Vagina (tissue), 2 donors: Measurements from ENCODE around the gene LTBP3.

Experiments used
- CTCF ChIP-seq, 3 experiments: fragments of 450-650 bp in 2 of 3; fragments of 200-600 bp in 1 of 3; sonication (generic) in 1 of 3; IDR thresholded peaks; one replicate each; pipeline ENCODE4 v1.5.1; 2017 to 2019; ENCODE audit warnings: antibody characterized with exemption in 3 of 3, mild to moderate bottlenecking in 2 of 3, moderate library complexity in 2 of 3
- POLR2AphosphoS5 ChIP-seq, 2 donors: sonication (generic); formaldehyde crosslinking; IDR thresholded peaks; one replicate each; pipeline ENCODE4 v1.9.0; 2017; ENCODE audit warnings: antibody characterized with exemption in 2 of 2, mild to moderate bottlenecking in 2 of 2, low read depth in 1 of 2; ENCODE audit not compliant: insufficient read depth in 1 of 2

GRCh38 chr11:65491163-65491465 is 67.0 kb downstream of the LTBP3 start:
- no peak for TF ChIP-seq POLR2AphosphoS5 (IDR thresholded peaks at IDR 0.05; ENCODE audit: insufficient read depth in 1 of 2, low read depth in 1 of 2)
- no peak for TF ChIP-seq CTCF (IDR thresholded peaks at IDR 0.05)
